Ishikawa (cell line): ENCODE data around the gene PIR.

Experiments used
- CEBPB ChIP-seq: IDR thresholded peaks from 2 replicates; pipeline ENCODE4 v1.6.1; 2012
- CREB1 ChIP-seq: IDR thresholded peaks from 2 replicates; pipeline ENCODE4 v1.6.1; 2012; ENCODE audit warnings: low read depth
- EGR1 ChIP-seq: IDR thresholded peaks from 2 replicates; pipeline ENCODE4 v1.6.1; 2012
- EP300 ChIP-seq: IDR thresholded peaks from 2 replicates; pipeline ENCODE4 v1.6.1; 2012; ENCODE audit warnings: borderline replicate concordance
- FOXM1 ChIP-seq: IDR thresholded peaks from 2 replicates; pipeline ENCODE4 v1.6.1; 2012; ENCODE audit warnings: low read depth, borderline replicate concordance
- MAX ChIP-seq: IDR thresholded peaks from 2 replicates; pipeline ENCODE4 v1.6.1; 2012
- NFIC ChIP-seq: IDR thresholded peaks from 2 replicates; pipeline ENCODE4 v1.6.1; 2012
- RAD21 ChIP-seq: IDR thresholded peaks from 2 replicates; pipeline ENCODE4 v1.6.1; 2012; ENCODE audit warnings: low read depth
- REST ChIP-seq: IDR thresholded peaks from 2 replicates; pipeline ENCODE4 v1.6.1; 2012; ENCODE audit warnings: low read depth, mild to moderate bottlenecking
- TAF1 ChIP-seq: IDR thresholded peaks from 2 replicates; pipeline ENCODE4 v1.6.1; 2012; ENCODE audit warnings: low read depth, mild to moderate bottlenecking
- TCF12 ChIP-seq: IDR thresholded peaks from 2 replicates; pipeline ENCODE4 v1.6.1; 2012; ENCODE audit warnings: low read depth
- TEAD4 ChIP-seq: IDR thresholded peaks from 2 replicates; pipeline ENCODE4 v1.6.1; 2012
- USF1 ChIP-seq: IDR thresholded peaks from 2 replicates; pipeline ENCODE4 v1.6.1; 2012
- YY1 ChIP-seq: IDR thresholded peaks from 2 replicates; pipeline ENCODE4 v1.6.1; 2012; ENCODE audit warnings: low read depth
- ZBTB7A ChIP-seq: IDR thresholded peaks from 2 replicates; pipeline ENCODE4 v1.6.1; 2012; ENCODE audit warnings: low read depth

Gene PIR

GRCh38 chrX:15509845-15510244 lies 16.7 kb upstream of the PIR start:
- TF ChIP-seq NFIC = no peak
- no peak for TF ChIP-seq EP300
- no peak for TF ChIP-seq MAX
- no peak for TF ChIP-seq TEAD4
- TF ChIP-seq CEBPB = no peak

GRCh38 chrX:15507005-15507404 lies 13.9 kb upstream of the PIR start:
- no peak for TF ChIP-seq FOXM1
- TF ChIP-seq CREB1 = no peak
- TF ChIP-seq CEBPB = no peak
- TF ChIP-seq EGR1 = no peak
- no peak for TF ChIP-seq REST
- TF ChIP-seq NFIC = no peak
- TF ChIP-seq TCF12 = no peak
- TF ChIP-seq ZBTB7A = no peak

GRCh38 chrX:15505101-15505500 lies 12.0 kb upstream of the PIR start:
- TF ChIP-seq TAF1 (no peak), CREB1 (no peak), MAX (no peak), YY1 (no peak), CEBPB (no peak), FOXM1 (no peak), EGR1 (no peak), ZBTB7A (no peak), TEAD4 (no peak), USF1 (no peak), REST (no peak), RAD21 (no peak), TCF12 (no peak), EP300 (no peak), NFIC (no peak)

GRCh38 chrX:15504661-15505060 lies 11.5 kb upstream of the PIR start:
- TF ChIP-seq TCF12 = no peak
- no peak for TF ChIP-seq ZBTB7A
- TF ChIP-seq NFIC = no peak
- TF ChIP-seq RAD21 = no peak
- TF ChIP-seq FOXM1 = no peak
- no peak for TF ChIP-seq TAF1
- no peak for TF ChIP-seq USF1
- no peak for TF ChIP-seq EP300
- TF ChIP-seq CEBPB = no peak

GRCh38 chrX:15501506-15501905 lies 8.4 kb upstream of the PIR start:
- TF ChIP-seq FOXM1 (no peak), TCF12 (no peak), NFIC (no peak), TEAD4 (no peak), EP300 (no peak), EGR1 (no peak), YY1 (no peak), REST (no peak), USF1 (no peak)
